Fibroblast of lung (primary cell): ENCODE measurements around the gene REL. TPM values are rescaled to one million over a fixed set of nuclear protein-coding genes. Genes with fewer than 3 reads are reported as not detected.

ENCODE experiments used
- DNase-seq, 2 donors: peaks; one replicate each; pipeline versions ENCODE4 v3.0.0 to v3.0.0-alpha.2; 2010; ENCODE audit warnings: low read depth in 2 of 2
- H2AFZ ChIP-seq: 2 replicates; pipeline ENCODE4 v1.5.1; 2012; ENCODE audit warnings: low read length, control low read depth, inconsistent platforms
- H3K27ac ChIP-seq: 2 replicates; pipeline ENCODE4 v1.5.1; 2011; ENCODE audit warnings: low read length, control low read depth; ENCODE audit not compliant: insufficient read depth
- H3K27me3 ChIP-seq: 2 replicates; pipeline ENCODE4 v1.5.1; 2011; ENCODE audit warnings: mild to moderate bottlenecking, low read length; ENCODE audit not compliant: control insufficient read depth, insufficient read depth
- H3K36me3 ChIP-seq: 2 replicates; pipeline ENCODE4 v1.5.1; 2011; ENCODE audit warnings: low read length; ENCODE audit not compliant: control insufficient read depth, insufficient read depth
- H3K4me1 ChIP-seq: 2 replicates; pipeline ENCODE4 v1.5.1; 2011; ENCODE audit warnings: low read length; ENCODE audit not compliant: control insufficient read depth, insufficient read depth; ENCODE audit errors: extremely low read depth
- H3K4me2 ChIP-seq: 2 replicates; pipeline ENCODE4 v1.5.1; 2011; ENCODE audit warnings: low read length, control low read depth; ENCODE audit not compliant: insufficient read depth; ENCODE audit errors: extremely low read depth
- H3K4me3 ChIP-seq, 4 experiments: fragments of 200-600 bp in 1 of 4; sonication (generic) in 1 of 4; replicated peaks in 1 of 4; 2 replicates each; pipeline ENCODE4 v1.5.1; 2011 to 2016; ENCODE audit warnings: low read length in 4 of 4, low read depth in 3 of 4, mild to moderate bottlenecking in 3 of 4, control low read depth in 2 of 4, inconsistent platforms in 1 of 4, mixed read lengths in 1 of 4; ENCODE audit not compliant: insufficient read depth in 1 of 4; ENCODE audit errors: control extremely low read depth in 1 of 4
- H3K79me2 ChIP-seq: 2 replicates; pipeline ENCODE4 v1.5.1; 2012; ENCODE audit warnings: mild to moderate bottlenecking, low read length, inconsistent platforms; ENCODE audit not compliant: control insufficient read depth, insufficient read depth
- H3K9ac ChIP-seq: 2 replicates; pipeline ENCODE4 v1.5.1; 2011; ENCODE audit warnings: mild to moderate bottlenecking, low read length, control low read depth; ENCODE audit not compliant: insufficient read depth
- H3K9me3 ChIP-seq: 2 replicates; pipeline ENCODE4 v1.5.1; 2012; ENCODE audit warnings: low read depth, low read length; ENCODE audit not compliant: control insufficient read depth, insufficient read depth
- H4K20me1 ChIP-seq: 2 replicates; pipeline ENCODE4 v1.5.1; 2011; ENCODE audit warnings: low read length; ENCODE audit not compliant: control insufficient read depth, insufficient read depth; ENCODE audit errors: extremely low read depth
- CTCF ChIP-seq, 2 donors: IDR thresholded peaks in 1 of 2; conservative IDR thresholded peaks in 1 of 2; 1 replicate in 1 of 2; 2 replicates in 1 of 2; pipeline ENCODE4 v1.5.1; 2011 to 2012; ENCODE audit warnings: low read length in 2 of 2, control low read depth in 1 of 2, inconsistent platforms in 1 of 2, low read depth in 1 of 2, mild to moderate bottlenecking in 1 of 2
- EZH2 ChIP-seq: IDR thresholded peaks from 2 replicates; pipeline ENCODE4 v1.5.1; 2012; ENCODE audit warnings: low read length, control low read depth, mild to moderate bottlenecking; ENCODE audit errors: missing control alignments
- polyA minus RNA-seq: library from RNA; depleted of rRNA, polyadenylated mRNA; stranded (reverse); fragments of >200 nt; gene quantifications from 2 replicates; pipeline ENCODE4 v1.2.3, GENCODE V29; 2011; ENCODE audit warnings: low replicate concordance
- polyA plus RNA-seq, 2 donors: library from polyadenylated mRNA; depleted of rRNA in 1 of 2; stranded (reverse) in 1 of 2; unstranded in 1 of 2; fragments of >200 nt; gene quantifications; 2 replicates each; pipeline ENCODE4 v1.2.1, GENCODE V29; 2011 to 2012; ENCODE audit warnings: missing spikeins in 1 of 2
- total RNA-seq: library from RNA; depleted of rRNA; stranded (reverse); fragments of >200 nt; gene quantifications from 2 replicates; pipeline ENCODE4 v1.2.1, GENCODE V29; 2014

The REL gene
- total RNA-seq (2.3 and 2.8 TPM in 2 replicates), polyA plus RNA-seq (1.9 and 2.0 TPM in 2 replicates), polyA minus RNA-seq (0.44 and 1.3 TPM in 2 replicates)
- 0.61 and 1.4 TPM in 2 replicates for polyA plus RNA-seq (2012)

DNA sequence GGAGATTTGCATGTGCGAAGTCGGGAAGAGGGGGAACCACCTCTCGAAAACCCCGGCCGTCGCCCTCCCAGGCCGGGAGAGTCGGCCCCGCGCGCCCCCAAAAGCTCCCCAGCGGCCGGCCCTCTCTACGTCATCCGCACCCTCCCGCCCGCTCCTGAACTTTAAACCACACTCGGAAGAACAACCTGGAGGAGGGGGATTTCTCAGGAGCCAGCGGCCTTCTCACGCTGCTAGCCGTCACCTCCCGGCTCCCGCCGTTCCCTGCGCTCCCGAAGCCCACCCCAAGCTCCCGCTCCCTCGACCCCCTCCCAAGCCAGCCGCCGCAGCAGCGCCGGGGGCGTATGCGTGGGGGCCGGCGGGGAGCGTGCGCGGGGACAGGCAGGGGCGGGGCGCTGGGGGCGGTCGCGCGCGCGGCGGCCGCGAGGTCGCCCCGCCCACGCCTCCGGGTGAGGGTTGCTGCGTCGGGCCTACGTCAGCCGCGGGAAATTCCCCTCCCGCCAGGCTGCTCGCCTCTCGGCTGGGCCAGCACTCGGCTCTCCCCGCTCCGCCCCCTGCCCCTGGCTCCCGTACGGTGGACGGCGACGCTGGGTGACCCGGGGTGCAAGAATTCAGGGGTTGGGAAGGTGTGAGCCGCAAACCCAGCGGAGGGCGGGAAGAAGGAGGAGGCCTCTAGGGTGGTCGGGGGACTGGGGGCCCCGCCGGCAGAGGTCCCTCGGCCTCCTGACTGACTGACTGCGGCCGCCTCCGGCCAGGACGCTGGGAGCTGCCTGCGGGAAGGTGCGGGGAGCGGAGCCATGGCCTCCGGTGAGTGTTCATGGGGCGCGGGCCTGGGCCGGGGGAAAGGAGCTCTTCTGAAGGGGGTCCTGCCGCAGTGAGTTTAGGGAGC is at the start of gene REL:
TSS of gene REL (plus strand) at position 528 of the 886 bp plus-strand sequence. CDS start at position 795, 267 bp downstream.
- Histone ChIP-seq H3K27me3 (no peaks in the 10 kb centered on the region), H3K9me3 (no peaks in the 10 kb centered on the region), H3K4me2 (peak within 1 kb of the TSS; percentile 92), H3K4me1 (no peaks in the 10 kb centered on the region), H4K20me1 (no peaks in the 10 kb centered on the region), H2AFZ (peak within 1 kb of the TSS; percentile 80), H3K79me2 (peaks cover 6% of the 10 kb centered on the region), H3K4me3 (peak within 1 kb of the TSS; percentile 73 to 92 (median 88)), H3K27ac (peak within 1 kb of the TSS; percentile 93), H3K36me3 (no peaks in the 10 kb centered on the region), H3K9ac (peak within 1 kb of the TSS; percentile 93)
- TF ChIP-seq CTCF (conservative IDR thresholded peaks at IDR 0.05 in 1 of 2, IDR thresholded peaks at IDR 0.05 in 1 of 2; ENCODE audit: low read depth in 1 of 2, low read length in 2 of 2) (no peak), EZH2 (no peak)
- DNase-seq, result peak; percentile 88 to 90

- H3K27ac ChIP-seq, result no peak overlapping the region
- H3K36me3 ChIP-seq, result no peaks in the 10 kb centered on the region
- no peak overlapping the region for H3K4me3 ChIP-seq
- TF ChIP-seq EZH2 (no peak), CTCF (conservative IDR thresholded peaks at IDR 0.05 in 1 of 2, IDR thresholded peaks at IDR 0.05 in 1 of 2; ENCODE audit: low read depth in 1 of 2, low read length in 2 of 2) (no peak)
- no peaks in the 10 kb centered on the region for H3K9me3 ChIP-seq
- no peak overlapping the region for H3K9ac ChIP-seq
- no peak overlapping the region for H2AFZ ChIP-seq
- no peaks in the 10 kb centered on the region for H3K79me2 ChIP-seq
- no peak overlapping the region for H3K4me2 ChIP-seq
- H3K27me3 ChIP-seq, result peaks cover 11% of the 10 kb centered on the region
- no peaks in the 10 kb centered on the region for H4K20me1 ChIP-seq
- DNase-seq, result no peak
- H3K4me1 ChIP-seq, result no peaks in the 10 kb centered on the region
These were observed 49.5 kb upstream of the REL start for GRCh38 chr2:60831921-60832320.

GRCh38 chr2:60832621-60833020 is 48.8 kb upstream of the REL start:
- Histone ChIP-seq H3K27ac (no peak overlapping the region), H3K27me3 (peaks cover 11% of the 10 kb centered on the region), H3K4me1 (no peaks in the 10 kb centered on the region), H3K4me2 (no peak overlapping the region), H3K4me3 (no peak overlapping the region), H4K20me1 (no peaks in the 10 kb centered on the region), H3K79me2 (no peaks in the 10 kb centered on the region), H2AFZ (no peak overlapping the region), H3K36me3 (no peaks in the 10 kb centered on the region), H3K9ac (no peak overlapping the region), H3K9me3 (no peaks in the 10 kb centered on the region)
- DNase-seq, result no peak
- no peak for TF ChIP-seq CTCF (conservative IDR thresholded peaks at IDR 0.05 in 1 of 2, IDR thresholded peaks at IDR 0.05 in 1 of 2; ENCODE audit: low read depth in 1 of 2, low read length in 2 of 2)
- TF ChIP-seq EZH2, result no peak
